ENCODE data around the gene PLEKHG3. TPM values are rescaled to one million over a fixed set of nuclear protein-coding genes. Genes with fewer than 3 reads are reported as not detected.

PLEKHG3 gene
- total RNA-seq, 1 experiment from 2014 or later = 13.8 TPM

DNA sequence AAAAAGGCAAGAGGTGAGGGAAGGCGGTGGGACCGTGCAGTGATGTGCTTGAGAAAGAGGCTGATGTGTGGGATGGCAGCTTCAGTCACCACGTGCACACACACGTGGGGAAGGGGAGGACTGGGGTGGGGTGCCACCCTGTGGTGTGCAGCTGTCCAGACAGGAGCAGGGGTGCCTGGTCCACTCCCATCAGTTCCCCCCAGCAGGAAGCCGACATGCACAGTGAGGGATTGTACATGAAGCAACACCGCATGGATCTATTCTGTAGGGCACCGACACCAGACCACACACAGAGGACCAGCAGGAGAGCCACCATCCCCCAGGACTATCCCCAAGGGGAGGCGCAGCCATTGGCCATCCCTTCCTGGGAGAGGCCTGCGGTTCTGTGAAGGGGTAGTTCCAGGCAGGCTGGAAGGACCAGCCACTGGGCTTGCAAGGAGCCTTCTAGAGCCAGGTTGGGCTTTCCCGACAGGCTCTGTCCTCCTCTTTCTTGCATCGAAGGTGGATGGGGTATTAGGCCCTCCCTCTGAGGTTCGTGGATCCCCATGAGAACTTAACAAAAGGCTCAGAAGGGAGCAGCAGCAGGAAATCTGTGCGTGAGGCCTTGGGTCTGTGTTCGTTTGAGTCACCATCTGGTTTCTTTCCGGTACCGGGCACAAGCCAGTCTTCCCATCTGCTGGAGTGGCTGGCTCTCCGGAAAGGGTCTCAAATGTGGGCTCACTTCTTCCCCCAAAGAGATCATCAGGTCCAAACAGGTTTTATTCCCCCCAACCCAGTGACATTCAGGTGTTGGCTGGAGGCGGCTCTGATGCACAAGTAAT lies 59.8 kb downstream of the PLEKHG3 start:
- DNase-seq (ENCODE audit: low read depth) = peak; percentile 34

DNA sequence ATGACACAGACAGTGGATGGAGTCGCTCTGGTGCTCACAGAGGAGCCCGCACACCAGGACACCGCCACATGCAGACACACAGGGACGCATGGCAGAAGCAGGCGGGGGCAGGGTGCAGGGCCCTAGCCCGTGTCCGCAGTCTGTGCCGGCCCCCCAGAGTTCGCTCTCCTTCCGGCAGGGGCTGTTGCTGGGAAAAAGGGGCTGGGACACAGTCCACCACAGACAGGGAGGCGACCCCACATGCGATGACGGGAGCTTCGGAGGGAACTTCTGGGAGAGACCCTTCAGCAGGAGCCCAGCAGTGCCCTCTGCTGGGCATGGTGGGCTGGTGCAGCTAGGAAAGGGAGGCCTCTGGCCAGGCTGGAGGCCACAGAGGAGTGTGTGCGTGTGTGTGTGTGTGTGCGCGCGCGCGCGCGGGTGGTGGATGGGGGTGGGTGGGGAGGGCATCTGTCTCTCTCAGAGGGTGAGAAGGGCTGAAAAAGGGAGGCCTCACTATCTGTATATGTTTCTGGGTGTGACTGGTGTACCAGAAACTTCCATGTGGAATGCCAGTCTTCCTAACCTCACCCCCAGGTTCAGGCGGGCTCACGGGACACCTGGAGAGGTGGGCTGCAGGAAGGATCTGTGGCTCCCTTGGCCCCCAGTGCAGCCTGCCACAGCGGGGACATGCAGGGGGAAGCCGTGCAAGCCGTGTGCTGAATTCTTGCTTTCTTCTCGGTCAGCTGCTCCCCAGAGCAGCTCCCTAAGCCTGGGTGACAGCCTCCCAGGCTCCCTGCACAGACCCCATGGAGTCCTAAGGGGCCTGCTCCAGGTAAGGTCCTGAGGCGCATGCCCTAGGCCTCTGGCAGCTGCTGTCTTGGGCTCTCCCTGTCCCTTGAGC lies 60.7 kb downstream of the PLEKHG3 start:
- DNase-seq (ENCODE audit: low read depth) = peak; percentile 63

DNA sequence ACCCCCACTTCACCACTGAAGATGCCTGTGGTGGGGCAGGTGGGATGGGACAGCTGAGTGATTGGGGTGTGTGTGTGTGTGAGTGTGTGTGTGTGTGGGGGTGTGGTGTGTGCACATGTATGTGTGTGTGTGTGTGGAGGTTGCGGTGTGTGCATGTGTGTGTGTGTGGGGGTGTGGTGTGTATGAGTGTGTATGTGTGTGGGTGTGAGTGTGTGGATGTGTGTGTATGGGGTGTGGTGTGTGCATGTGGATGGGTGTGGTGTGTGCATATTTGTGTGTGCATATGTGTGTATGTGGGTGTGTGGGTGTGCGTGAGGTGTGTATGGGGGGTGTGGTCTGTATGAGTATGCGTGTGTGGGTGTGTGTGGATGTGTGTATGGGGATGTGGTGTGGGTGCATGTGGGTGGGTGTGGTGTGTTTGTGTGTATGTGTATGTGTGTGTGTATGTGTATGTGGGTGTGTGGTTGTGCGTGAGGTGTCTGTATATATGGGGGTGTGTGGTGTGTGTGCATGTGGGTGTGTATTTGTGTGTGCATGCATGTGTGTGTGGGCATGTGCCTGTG lies 61.6 kb downstream of the PLEKHG3 start:
- DNase-seq (ENCODE audit: low read depth) = no peak

DNA sequence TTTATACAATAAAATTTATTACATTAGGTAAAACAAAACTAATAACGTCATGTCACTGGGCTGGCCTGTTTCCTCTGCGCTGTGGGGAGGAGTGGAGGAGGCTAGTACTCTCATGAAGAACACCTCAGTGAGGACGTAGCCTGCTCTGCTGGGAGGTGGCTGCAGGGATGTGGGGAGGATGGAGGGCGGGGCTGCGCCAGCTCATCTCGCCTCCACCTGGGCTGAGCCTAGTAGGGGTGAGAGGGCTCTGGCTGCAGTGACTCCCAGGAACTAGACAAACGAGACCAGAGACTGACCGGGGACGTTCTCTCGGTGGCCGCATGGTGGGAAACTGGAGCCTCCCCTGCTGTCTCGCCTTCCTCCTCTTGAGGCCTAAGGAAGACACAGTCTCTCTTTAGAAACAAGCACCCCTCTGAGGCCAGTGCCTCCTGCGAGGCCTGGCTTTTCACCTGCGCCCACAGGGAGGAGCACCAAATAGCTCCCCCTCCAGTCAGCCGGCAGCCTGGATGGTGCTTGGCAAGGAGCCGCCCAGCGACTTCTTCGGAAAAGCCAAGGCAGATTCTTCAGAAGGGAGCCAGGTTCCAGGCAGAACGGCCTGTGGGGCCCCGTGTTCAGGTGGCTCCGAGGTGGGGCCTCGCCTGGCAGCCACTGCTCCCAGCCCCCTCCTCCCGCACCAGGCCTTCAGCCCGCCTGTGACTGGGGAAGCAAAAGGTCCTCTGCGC lies 62.4 kb downstream of the PLEKHG3 start:
- no peak for DNase-seq (ENCODE audit: low read depth)

DNA sequence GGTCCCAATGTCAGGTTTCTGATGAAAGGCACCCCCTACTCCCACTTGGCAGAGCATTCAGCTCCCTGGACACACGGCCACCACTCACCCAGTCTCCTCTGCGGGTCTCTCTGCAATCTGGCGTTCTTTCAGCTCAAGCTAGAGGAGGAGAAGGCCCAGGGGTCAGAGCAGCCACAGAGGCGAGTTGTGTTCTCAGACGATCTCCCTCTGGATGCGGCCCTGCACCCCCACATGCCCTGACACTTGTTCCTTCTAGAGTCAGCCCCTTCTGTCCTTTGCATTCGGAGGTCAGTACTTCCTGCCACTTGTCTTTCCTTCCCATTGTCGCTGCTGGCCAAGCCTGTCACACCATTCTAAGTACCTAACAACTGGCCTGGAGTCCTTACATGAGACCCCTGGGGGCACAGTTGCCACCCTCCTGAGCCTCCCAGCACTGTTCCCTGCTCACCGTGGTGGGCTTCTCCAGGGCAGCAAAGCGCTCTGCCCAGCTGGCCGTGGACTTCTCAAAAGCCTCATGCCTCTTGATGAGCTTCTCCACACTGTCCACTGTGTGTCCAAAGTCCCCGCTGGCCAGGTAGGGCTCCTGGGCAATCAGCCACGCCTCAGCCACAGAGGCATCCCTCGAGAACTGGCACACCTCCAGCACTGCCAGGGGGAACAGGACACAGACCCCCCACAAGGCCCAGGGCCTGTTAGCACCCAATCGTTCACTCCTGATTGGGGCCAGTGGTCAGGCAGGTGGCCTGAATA lies 63.2 kb downstream of the PLEKHG3 start:
- DNase-seq (ENCODE audit: low read depth) = no peak

DNA sequence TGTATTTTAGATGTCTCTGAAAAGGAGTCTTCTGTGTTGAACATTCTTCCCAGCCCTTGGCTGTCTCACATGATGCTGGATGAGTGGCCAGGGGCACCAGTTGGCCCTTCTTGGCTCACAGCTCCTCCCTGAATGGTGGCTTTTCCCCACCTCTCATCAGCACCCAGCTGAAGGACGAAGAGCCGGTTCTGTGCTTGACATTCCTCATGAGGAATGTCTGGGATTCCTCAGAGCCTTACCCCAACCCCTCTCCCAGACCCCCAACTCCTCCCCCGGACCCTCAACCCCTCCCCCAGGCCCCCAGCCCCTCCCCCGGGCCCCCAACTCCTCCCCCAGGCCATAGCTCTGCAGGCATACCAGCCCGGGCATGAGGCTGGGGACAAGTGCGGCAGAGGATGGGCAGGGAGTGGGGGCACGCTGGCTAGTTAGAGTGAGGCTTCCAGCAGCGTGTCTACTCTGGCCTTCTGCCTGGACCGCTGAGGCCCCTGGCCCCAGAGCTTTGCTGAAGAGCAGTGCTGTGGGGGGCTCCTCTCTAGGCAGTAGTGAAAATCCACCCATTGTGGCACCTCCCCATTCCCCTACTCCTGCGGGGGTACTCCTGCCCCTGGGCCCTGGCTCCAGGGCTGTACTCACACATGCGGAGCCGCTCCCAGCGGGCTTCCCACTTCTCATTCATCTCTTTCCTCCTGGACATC lies 64.3 kb downstream of the PLEKHG3 start:
- no peak for DNase-seq (ENCODE audit: low read depth)

DNA sequence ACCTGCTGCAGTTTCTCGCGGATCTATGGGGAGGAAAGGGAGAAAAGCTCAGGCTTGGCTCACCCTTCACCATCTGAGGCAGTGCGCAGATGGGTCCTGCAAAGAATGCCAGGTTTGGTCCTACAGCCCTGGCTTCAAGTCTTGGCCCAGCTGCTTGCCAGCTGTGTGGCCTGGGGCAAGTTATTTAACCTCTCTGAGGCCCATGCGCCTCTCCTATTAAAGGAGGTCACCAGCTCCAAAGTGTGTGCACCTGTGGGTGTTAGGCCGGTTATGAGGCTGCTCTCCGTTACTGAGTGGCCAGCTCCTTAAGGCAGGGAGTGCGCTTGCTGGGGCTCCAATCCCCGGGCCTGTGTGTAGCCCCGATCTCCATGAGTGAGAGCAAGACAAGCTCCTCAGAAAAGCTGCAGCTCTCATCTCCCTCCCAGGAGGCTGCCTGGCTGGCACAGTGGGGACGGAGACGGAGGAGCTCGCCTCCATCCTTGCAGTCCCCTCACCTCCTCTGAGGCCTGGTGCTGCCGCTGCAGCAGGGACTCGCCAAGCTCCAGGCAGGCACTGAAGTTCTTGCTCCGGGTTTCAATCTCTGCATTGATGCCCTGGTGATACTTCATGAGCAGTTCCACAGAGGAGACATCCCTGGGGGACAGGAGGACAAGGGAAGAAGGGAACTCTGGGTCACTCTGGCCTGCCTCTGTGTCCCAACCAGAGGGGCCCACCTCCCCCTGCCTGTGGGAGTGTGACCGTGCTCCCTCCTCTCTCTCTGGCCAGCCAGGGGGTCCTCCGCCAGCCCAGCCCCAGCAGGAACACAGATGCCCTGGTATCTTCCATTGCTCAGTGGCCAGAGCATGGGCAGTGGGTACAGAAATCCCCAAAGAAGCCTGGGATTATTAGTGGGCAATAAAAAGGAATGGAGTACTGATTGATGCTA lies 65.1 kb downstream of the PLEKHG3 start:
- no peak for DNase-seq (ENCODE audit: low read depth)

DNA sequence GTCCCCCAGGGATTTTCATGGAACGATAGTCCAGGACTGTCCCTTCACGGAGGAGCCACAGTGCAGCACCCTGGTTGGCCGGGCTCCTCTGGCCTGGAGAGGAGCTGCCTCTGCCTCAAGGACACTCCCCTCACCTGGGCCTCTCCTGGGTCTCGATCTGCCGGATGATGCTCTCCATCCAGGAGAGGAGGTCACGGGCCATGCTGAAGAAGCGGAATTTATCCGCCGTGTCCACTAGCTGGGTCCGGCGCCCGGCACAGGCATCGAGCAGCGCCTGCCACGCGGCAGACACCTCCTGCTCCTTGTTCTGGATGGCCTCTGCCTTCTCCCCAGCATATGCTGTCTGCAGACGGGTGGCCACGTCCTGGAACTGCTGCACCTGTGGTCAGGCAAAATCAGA lies 66.5 kb downstream of the PLEKHG3 start:
- no peak for DNase-seq (ENCODE audit: low read depth)

DNA sequence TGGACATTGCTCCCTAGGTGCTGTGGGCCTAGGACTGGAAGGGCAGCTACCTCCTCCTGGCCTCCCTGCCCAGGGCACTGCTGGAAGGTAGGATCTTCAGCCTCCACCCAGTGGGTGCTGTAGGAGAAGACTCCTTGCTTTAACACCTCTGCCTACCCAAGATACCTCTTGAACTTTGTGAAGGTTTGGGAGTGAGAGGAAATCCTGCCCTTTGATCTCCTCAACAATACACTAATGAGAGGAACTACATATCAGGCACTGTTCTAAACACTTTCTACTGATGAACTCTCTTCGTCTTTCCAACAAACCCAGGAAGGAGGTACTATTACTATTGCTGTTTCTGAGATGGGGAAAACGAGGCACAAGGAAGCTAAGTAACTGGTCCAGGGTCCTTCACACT lies 66.9 kb downstream of the PLEKHG3 start:
- no peak for DNase-seq (ENCODE audit: low read depth)

DNA sequence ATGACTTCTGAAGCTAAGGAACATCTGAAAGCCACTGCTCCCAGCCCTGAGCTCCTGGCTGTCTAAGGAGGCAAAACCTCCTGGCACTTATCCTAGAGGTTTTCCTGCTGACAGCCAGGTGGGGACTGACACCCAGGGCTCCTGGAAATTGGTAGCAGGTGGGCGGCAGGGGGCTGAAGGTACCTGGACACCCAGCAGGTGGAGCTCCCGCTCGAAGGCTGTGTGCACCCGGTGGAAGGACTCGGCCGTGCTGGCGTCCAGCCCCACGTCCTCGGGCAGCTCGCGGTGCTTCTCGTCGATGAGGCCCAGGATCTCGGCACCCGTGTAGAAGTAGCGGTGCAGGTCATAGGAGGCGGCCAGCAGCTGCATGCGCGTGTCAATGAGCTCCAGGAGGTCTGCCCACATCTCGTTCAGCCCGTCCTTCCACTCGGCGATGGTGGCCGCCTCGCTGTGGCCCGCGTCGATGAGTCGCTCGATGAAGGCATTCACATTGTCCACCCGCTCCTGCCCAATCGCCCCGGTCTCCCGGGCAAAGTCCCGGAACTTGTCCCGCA lies 68.2 kb downstream of the PLEKHG3 start:
- DNase-seq (ENCODE audit: low read depth) = no peak

DNA sequence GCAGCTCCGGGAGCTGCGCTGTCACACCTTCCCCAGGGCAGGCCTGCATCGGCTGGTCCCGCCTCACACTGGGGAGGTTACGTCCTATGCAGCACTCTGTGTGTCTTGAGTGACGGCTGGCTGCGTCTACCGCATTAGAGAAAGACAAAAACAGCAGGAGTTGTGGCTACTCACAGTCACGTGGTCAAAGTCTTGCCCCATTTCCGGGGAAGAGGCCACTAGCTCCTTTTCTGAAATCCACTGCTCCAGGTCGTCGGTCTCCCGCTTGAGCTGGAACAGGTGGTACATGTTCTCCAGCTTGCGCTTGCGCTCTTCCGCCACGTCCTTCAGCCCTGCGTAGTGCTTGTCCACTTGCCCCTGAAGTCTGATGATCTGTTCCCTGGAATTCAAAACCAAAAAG lies 68.8 kb downstream of the PLEKHG3 start:
- DNase-seq (ENCODE audit: low read depth) = no peak

DNA sequence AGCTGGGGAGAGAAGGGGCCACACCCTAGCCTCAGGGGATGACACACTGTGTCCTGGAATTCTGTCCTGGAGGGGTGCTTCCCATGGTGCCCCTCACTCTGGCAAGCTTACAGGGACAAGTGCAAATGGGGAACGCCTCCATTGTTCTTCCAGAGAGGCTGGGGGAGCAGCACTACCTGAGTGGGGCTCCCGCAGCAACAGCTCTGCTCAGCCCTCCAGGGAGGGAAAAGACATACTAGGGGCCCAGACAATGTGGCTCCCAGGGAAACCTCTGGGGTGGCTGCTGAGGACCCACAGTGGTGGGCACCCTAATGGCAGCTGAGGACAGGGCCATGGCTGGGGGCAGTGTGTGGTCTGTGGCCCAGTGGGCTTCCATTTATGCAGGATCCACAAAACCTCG lies 69.4 kb downstream of the PLEKHG3 start:
- no peak for DNase-seq (ENCODE audit: low read depth)

DNA sequence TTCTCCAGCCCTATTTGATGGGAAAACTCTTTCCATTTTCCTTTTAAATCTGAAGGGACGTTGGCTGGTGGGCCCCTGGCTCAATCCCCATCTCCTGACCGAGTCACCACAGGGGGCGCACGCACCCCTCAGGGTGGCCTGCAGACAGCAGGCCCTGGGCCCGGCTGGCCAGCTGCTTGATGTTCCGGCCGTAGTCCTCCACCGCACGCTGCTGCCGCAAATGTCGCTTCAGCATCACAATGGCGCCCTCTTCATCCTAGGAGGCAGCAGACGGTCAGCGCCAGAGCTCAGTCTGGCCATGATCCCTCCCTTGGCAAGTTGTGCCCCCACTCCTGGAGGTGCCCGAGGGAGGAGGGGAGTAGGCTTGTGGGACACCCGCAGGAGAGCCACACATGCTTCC lies 70.0 kb downstream of the PLEKHG3 start:
- no peak for DNase-seq (ENCODE audit: low read depth)

DNA sequence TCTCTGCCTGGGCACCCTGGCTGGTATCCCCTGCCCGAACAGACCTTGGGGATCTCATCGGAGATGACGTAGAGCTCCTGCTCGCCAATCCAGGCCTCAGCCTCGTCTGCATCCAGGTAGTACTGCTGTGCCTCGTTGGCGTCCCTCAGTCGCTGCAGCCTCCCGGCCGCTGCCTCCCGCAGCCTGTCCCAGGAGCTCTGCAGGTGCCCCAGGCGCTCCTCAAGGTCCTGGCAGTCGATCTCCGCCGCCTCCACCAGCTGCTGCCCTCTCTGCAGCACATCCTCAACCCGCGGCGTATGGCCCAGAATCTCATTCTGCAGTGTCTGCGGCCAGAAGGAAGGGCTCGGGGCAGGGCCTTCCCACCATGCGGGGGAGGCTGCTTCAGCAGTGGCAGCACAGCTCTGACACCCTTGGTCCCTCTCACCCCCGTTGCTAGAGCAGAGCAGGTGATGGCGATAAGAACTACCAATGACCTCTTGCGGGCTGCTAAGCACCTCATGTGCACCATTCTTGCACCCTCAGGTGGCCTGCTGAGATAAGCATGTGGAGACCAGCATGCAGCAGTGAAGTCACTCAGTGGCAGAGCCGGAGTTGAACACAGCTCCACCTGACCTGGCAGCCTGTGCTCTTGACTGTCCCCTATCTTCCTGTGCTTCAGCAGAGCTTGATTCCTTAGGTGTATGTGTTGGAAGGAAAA lies 71.0 kb downstream of the PLEKHG3 start:
- no peak for DNase-seq (ENCODE audit: low read depth)

DNA sequence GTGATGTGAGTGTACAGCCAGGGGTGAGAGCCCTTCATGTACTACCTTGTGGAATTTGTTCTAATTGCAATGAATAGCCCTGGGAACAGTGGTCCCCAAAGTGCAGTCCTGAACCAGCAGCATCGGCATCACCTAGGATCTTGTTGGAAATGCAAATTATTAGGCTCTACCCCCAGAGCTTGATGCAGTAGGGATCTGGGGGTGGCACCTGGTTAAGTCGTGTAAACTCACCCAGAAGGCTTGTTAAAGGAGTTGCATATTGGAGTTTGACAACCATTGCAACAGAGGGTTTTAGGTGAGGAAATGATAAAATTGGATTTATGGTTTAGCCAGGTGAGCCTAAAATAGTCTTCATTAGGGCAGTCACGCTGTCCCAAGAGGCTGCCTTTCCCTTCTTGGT lies 73.2 kb downstream of the PLEKHG3 start:
- DNase-seq (ENCODE audit: low read depth) = no peak

DNA sequence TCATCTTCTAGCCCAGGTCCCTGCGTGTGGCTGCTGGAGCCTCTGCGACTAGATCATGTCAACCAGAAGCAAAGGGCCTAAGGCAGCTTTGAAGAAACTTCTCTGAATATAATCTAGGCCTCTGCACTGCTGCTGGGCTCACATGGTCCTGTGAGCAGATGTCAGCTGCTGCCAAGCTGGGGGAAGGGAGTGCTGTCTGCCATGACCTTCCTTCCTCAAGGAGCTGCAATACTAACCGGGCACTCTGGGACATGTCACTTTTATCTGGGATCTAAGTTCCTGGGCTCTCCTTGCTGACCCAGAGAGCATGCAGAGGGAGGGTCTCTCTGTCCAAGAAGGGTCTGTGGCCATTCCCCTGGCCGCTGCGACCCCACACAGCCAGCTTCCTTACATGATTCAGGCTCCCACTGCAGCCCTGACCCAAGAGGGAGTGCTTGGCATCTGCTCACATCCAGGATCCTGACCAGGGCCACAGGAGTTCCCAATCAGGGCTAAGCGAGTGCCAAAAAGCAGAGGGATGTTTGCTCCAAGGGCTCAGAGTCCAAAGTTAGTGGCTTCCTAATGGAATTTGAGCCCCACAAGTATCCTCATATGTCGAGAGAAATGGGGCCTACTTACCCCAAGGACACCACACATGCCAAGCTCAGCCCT lies 74.0 kb downstream of the PLEKHG3 start:
- DNase-seq (ENCODE audit: low read depth) = no peak

DNA sequence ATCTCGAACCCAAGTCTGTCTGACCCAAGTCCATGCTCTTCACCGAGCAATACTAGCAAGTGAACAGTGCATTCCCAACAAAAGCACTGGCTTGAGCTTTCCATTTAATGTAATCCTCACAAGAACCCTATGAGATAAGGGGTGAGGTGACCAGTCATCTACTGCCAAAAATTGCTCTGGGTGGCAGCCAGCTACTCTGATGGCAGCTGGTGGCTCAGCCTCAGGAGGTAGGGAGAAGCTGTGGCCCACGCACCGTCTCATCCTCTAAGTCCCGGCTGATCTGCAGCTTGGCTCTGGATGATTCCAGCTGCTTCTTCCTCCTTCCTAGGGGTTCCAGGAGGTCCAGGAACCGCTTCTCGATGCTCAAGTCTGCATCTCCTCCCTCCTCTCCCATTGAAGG lies 75.2 kb downstream of the PLEKHG3 start:
- DNase-seq (ENCODE audit: low read depth) = no peak

DNA sequence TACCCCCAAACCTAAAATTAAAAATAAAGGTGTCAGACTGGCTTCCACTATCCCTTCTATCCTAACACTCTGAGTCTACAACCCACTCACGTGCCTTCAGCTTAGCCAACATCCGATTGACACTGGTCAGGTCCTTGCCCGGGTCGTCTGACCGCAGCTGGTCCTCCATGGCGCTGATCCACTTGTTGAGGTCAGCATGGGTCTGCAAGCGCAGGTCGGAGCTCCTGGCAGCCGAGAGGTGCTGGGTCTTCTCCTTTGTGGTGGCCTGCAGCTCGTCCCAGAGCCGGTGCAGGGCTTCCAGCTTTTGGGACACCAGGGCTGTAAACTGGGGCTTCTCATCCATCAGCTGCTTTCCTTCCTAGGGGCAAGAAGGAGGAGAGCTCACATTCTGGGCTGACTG lies 78.0 kb downstream of the PLEKHG3 start:
- no peak for DNase-seq (ENCODE audit: low read depth)
